Endothelial cell of umbilical vein (primary cell): ENCODE data around the gene ARHGAP28. TPM values are rescaled to one million over a fixed set of nuclear protein-coding genes. Genes with fewer than 3 reads are reported as not detected.

Experiments used
- BruUV-seq: library from RNA; stranded (reverse); fragments of 400-500 nt; replicated peaks from 2 replicates; lab custom pipeline; 2021; lab: Mats Ljungman, UMichigan
- CTCF ChIA-PET: fragments of 300-600, 350-600 bp; sonication (Branson Sonifier 250); formaldehyde crosslinking; loops from one replicate; lab custom pipeline; 2021; ENCODE audit warnings: antibody characterized with exemption, inconsistent platforms; lab: Charles Lee
- POLR2A ChIA-PET: fragments of 300-600, 350-600 bp; sonication (Branson Sonifier 250); formaldehyde crosslinking; loops from one replicate; lab custom pipeline; 2021; ENCODE audit warnings: antibody characterized with exemption, inconsistent platforms; lab: Charles Lee
- DNase-seq: peaks from one replicate; pipeline ENCODE4 v3.0.0-alpha.2; 2011; ENCODE audit warnings: low read depth, low spot score
- FAIRE-seq: peaks from 2 replicates; lab custom pipeline; 2011; peaks lifted over from hg19 to GRCh38; lab: Jason Lieb, UNC
- H2AFZ ChIP-seq: 2 replicates; pipeline ENCODE4 v1.6.0; 2012; ENCODE audit warnings: low read depth, low read length, control low read depth, inconsistent platforms
- H3K27ac ChIP-seq: 2 replicates; pipeline ENCODE4 v1.5.1; 2011; ENCODE audit warnings: low read depth, mild to moderate bottlenecking, control low read depth, low read length, moderate library complexity; ENCODE audit not compliant: insufficient read depth
- H3K27me3 ChIP-seq, 2 experiments: 2 replicates each; pipeline versions ENCODE4 v1.6.0 to v1.6.1; 2011; ENCODE audit warnings: low read length in 2 of 2, mixed read lengths in 1 of 2; ENCODE audit not compliant: control insufficient read depth in 2 of 2, insufficient read depth in 2 of 2
- H3K36me3 ChIP-seq, 2 experiments: 2 replicates in 1 of 2; 3 replicates in 1 of 2; pipeline ENCODE4 v1.5.1; 2011; ENCODE audit warnings: low read length in 2 of 2, mild to moderate bottlenecking in 1 of 2, moderate library complexity in 1 of 2; ENCODE audit not compliant: control insufficient read depth in 2 of 2, insufficient read depth in 2 of 2; ENCODE audit errors: extremely low read depth in 1 of 2
- H3K4me1 ChIP-seq: 3 replicates; pipeline ENCODE4 v1.5.1; 2011; ENCODE audit warnings: mild to moderate bottlenecking, low read length; ENCODE audit not compliant: control insufficient read depth, insufficient read depth; ENCODE audit errors: extremely low read depth
- H3K4me2 ChIP-seq: 2 replicates; pipeline ENCODE4 v1.6.1; 2011; ENCODE audit warnings: low read length, control low read depth, mixed read lengths; ENCODE audit not compliant: insufficient read depth
- H3K4me3 ChIP-seq, 3 experiments: fragments of 200-600 bp in 1 of 3; sonication (generic), shearing (Covaris generic) in 1 of 3; replicated peaks in 1 of 3; 2 replicates each; pipeline ENCODE4 v1.5.1; 2011 to 2016; ENCODE audit warnings: control low read depth in 3 of 3, low read length in 3 of 3, mild to moderate bottlenecking in 2 of 3, inconsistent platforms in 1 of 3, low read depth in 1 of 3, moderate library complexity in 1 of 3; ENCODE audit not compliant: insufficient read depth in 1 of 3
- H3K79me2 ChIP-seq: 2 replicates; pipeline ENCODE4 v1.6.0; 2012; ENCODE audit warnings: low read length, inconsistent platforms; ENCODE audit not compliant: control insufficient read depth, insufficient read depth
- H3K9ac ChIP-seq: replicated peaks from 2 replicates; pipeline ENCODE3; 2011; ENCODE audit warnings: low read length, control low read depth; ENCODE audit not compliant: insufficient read depth; ENCODE audit errors: extremely low read depth
- H3K9me1 ChIP-seq: replicated peaks from 3 replicates; pipeline ENCODE4 v1.6.0; 2011; ENCODE audit warnings: mild to moderate bottlenecking, low read length; ENCODE audit not compliant: control insufficient read depth, insufficient read depth; ENCODE audit errors: extremely low read depth
- H3K9me3 ChIP-seq: replicated peaks from 2 replicates; pipeline ENCODE4 v1.5.1; 2012; ENCODE audit warnings: low read length, inconsistent platforms; ENCODE audit not compliant: control insufficient read depth, insufficient read depth
- H4K20me1 ChIP-seq: replicated peaks from 2 replicates; pipeline ENCODE3; 2011; ENCODE audit warnings: mild to moderate bottlenecking, low read length; ENCODE audit not compliant: control insufficient read depth, insufficient read depth; ENCODE audit errors: extremely low read depth
- EZH2 ChIP-seq: IDR thresholded peaks from 2 replicates; pipeline ENCODE4 v1.6.1; 2012; ENCODE audit warnings: borderline replicate concordance, low read depth, mild to moderate bottlenecking, moderate library complexity, low read length, inconsistent platforms; ENCODE audit not compliant: severe bottlenecking
- JUN ChIP-seq: IDR thresholded peaks from 2 replicates; pipeline ENCODE4 v1.6.1; 2011; ENCODE audit warnings: borderline replicate concordance, low read depth; ENCODE audit not compliant: insufficient read length, insufficient read depth
- MAX ChIP-seq: IDR thresholded peaks from 2 replicates; pipeline ENCODE4 v1.6.1; 2011; ENCODE audit not compliant: insufficient read depth, insufficient read length
- MYC ChIP-seq: IDR thresholded peaks from one replicate; pipeline ENCODE4 v1.6.1; 2011; ENCODE audit warnings: mild to moderate bottlenecking, low read depth, low read length
- POLR2A ChIP-seq: IDR thresholded peaks from 2 replicates; pipeline ENCODE4 v1.6.1; 2012; ENCODE audit warnings: low read depth, mild to moderate bottlenecking, control low read depth, low read length
- POLR2AphosphoS5 ChIP-seq: IDR thresholded peaks from 2 replicates; pipeline ENCODE4 v1.6.1; 2012; ENCODE audit warnings: low read depth, mild to moderate bottlenecking, control low read depth, low read length, moderate library complexity; ENCODE audit not compliant: insufficient read depth
- dilution Hi-C: fragments of 300-500 bp; cut with MboI; formaldehyde crosslinking; loops from one replicate; pipeline ENCODE4 v1.15.0; 2019; ENCODE audit warnings: low sequenced_read_pairs; ENCODE audit not compliant: extremely low pct_ligation_motif_present
- intact Hi-C: fragments of 100-400 bp; cut with micrococcal nuclease; formaldehyde crosslinking; loops from one replicate; pipeline ENCODE4 v1.10.0; 2022
- polyA plus RNA-seq, 4 experiments: library from polyadenylated mRNA; depleted of rRNA in 3 of 4; stranded (reverse) in 3 of 4; unstranded in 1 of 4; fragments of >200 nt; gene quantifications; 2 replicates each; pipeline versions ENCODE4 v1.2.1 to v1.2.3, GENCODE V29; 2011 to 2012; ENCODE audit warnings: missing spikeins in 1 of 4
- total RNA-seq: library from RNA; stranded (reverse); gene quantifications from 2 replicates; pipeline ENCODE4 v1.2.3, GENCODE V29; 2021

ARHGAP28 gene
- total and polyA plus RNA-seq, 2 donors (not counting 3 experiments of a cell fraction or from before 2014, with no cell fraction given): 3.8 to 23.4 TPM

GRCh38 chr18:6718267-6718666 lies 11.2 kb upstream of the ARHGAP28 start:
- H3K36me3 ChIP-seq: no peaks in the 10 kb centered on the region
- CTCF ChIA-PET: no interaction called here
- FAIRE-seq: no peak
- H3K27ac ChIP-seq: no peak overlapping the region
- intact Hi-C loops (no loop called here), dilution Hi-C loops (no loop called here)
- no peaks in the 10 kb centered on the region for H4K20me1 ChIP-seq
- H3K27me3 ChIP-seq: peaks cover 1 to 18% of the 10 kb centered on the region in 2 experiments
- no peaks in the 10 kb centered on the region for H3K9me3 ChIP-seq
- no peak overlapping the region for H3K4me3 ChIP-seq
- H2AFZ ChIP-seq: no peak overlapping the region
- H3K4me1 ChIP-seq: no peaks in the 10 kb centered on the region
- no peak for DNase-seq
- no peaks in the 10 kb centered on the region for H3K79me2 ChIP-seq
- no peak overlapping the region for H3K9ac ChIP-seq
- BruUV-seq: no TSS peak
- no peaks in the 10 kb centered on the region for H3K9me1 ChIP-seq
- TF ChIP-seq POLR2AphosphoS5 (no peak), EZH2 (no peak), MYC (no peak)
- no peak overlapping the region for H3K4me2 ChIP-seq
- POLR2A ChIA-PET: no interaction called here

GRCh38 chr18:6719098-6719846 lies 10.2 kb upstream of the ARHGAP28 start:
- no peaks in the 10 kb centered on the region for H3K79me2 ChIP-seq
- no peak for DNase-seq
- H4K20me1 ChIP-seq: no peaks in the 10 kb centered on the region
- H3K36me3 ChIP-seq: no peaks in the 10 kb centered on the region
- no peaks in the 10 kb centered on the region for H3K4me1 ChIP-seq
- no peaks in the 10 kb centered on the region for H3K9me1 ChIP-seq
- H2AFZ ChIP-seq: no peak overlapping the region
- H3K27me3 ChIP-seq: peaks cover 1 to 18% of the 10 kb centered on the region in 2 experiments
- intact Hi-C loops (no loop called here), dilution Hi-C loops (no loop called here)
- H3K9me3 ChIP-seq: no peaks in the 10 kb centered on the region
- BruUV-seq: no TSS peak
- H3K27ac ChIP-seq: no peak overlapping the region
- no peak overlapping the region for H3K4me2 ChIP-seq
- no peak for FAIRE-seq
- no peak overlapping the region for H3K4me3 ChIP-seq
- TF ChIP-seq JUN (no peak), MYC (no peak), POLR2AphosphoS5 (no peak), MAX (no peak), POLR2A (no peak)
- ChIA-PET CTCF (no interaction called here), POLR2A (no interaction called here)
- no peak overlapping the region for H3K9ac ChIP-seq
